ENCODE results near the gene CCL4. TPM values are rescaled to one million over a fixed set of nuclear protein-coding genes. Genes with fewer than 3 reads are reported as not detected.
"Not testable (repeated sequence)": the region's sequence is repeated elsewhere in the genome, so short reads cannot be mapped to it uniquely, and the experiment has no call there.

The CCL4 gene
- total RNA-seq, 3 donors from 2014 or later (not counting 1 experiment from before 2014, with no cell fraction given): 360 to 532 (median 476) TPM

DNA sequence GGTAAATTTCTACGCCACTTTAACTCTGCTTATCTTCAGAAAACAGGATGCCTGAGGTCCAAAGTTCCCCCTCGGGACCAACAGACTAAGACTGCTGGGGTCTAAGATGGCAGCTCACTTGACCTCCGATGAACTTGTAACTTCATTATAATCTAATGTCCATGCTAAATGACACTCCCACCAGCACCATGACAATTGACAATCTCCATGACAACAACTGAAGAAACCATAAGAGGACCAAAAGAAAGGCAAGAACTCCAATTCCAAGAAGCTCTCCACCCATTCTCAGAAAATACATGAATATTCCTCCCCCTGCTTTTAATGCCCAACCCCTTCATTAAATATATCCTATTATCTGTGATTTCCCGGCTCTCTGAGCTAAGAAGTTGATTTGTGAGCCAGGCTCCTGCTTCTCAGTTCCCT is 7.5 kb downstream of the CCL4 start:
- Histone ChIP-seq H3K36me3 (ENCODE audit: control insufficient read depth, insufficient read depth, low read length) (no peaks in the 10 kb centered on the region), H3K4me1 (ENCODE audit: control insufficient read depth, insufficient read depth, low read length) (peaks cover 32% of the 10 kb centered on the region), H3K9me3 (ENCODE audit: control insufficient read depth, insufficient read depth, low read length) (peaks cover 4% of the 10 kb centered on the region), H3K4me3 (ENCODE audit: low read length) (no peak overlapping the region), H3K27me3 (ENCODE audit: control insufficient read depth, insufficient read depth, low read length) (no peaks in the 10 kb centered on the region), H3K27ac (ENCODE audit: low read length) (no peak overlapping the region)
- intact Hi-C loops (cut with micrococcal nuclease): no loop called here
- Mint-ChIP-seq H3K9me3 (peaks cover 0 to 2% of the 10 kb centered on the region in 2 donors), H3K4me1 (peaks cover 48 to 93% of the 10 kb centered on the region in 2 donors), H3K4me3 (no peak overlapping the region), H3K27me3 (ENCODE audit: low read depth in 2 of 2) (no peaks in the 10 kb centered on the region), H3K36me3 (peaks cover 5% of the 10 kb centered on the region), H3K27ac (peak overlapping the region; percentile 28 to 45)
- TF ChIP-seq, protein P1, sequence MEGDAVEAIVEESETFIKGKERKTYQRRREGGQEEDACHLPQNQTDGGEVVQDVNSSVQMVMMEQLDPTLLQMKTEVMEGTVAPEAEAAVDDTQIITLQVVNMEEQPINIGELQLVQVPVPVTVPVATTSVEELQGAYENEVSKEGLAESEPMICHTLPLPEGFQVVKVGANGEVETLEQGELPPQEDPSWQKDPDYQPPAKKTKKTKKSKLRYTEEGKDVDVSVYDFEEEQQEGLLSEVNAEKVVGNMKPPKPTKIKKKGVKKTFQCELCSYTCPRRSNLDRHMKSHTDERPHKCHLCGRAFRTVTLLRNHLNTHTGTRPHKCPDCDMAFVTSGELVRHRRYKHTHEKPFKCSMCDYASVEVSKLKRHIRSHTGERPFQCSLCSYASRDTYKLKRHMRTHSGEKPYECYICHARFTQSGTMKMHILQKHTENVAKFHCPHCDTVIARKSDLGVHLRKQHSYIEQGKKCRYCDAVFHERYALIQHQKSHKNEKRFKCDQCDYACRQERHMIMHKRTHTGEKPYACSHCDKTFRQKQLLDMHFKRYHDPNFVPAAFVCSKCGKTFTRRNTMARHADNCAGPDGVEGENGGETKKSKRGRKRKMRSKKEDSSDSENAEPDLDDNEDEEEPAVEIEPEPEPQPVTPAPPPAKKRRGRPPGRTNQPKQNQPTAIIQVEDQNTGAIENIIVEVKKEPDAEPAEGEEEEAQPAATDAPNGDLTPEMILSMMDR (IDR thresholded peaks at IDR 0.05): no peak
- WGBS (ENCODE audit: insufficient coverage): 84% methylated on average over 4 of the region's 4 CpGs
- DNase-seq (no peak), ATAC-seq (no peak)

DNA sequence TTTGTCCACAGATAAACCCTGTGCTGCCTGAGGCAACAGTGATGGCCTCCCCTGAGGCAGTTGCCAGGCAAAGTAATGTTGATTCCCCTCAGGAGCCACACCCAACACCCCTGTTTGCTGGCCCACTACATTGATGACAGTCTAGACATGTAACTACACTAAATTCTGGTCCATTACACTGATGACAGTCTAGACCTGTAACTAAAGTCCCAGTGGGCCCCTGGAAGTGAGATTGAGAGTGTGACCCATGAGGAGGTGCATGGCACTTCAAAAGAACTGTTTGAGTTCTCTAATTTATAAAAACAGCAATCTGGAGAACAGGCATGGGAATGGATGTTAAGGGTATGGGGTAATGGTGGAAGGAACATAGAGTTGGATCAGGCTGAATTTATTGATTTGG is 8.9 kb downstream of the CCL4 start:
- H3K4me1 ChIP-seq (ENCODE audit: control insufficient read depth, insufficient read depth, low read length): peaks cover 17% of the 10 kb centered on the region
- DNase-seq (no peak), ATAC-seq (no peak)
- TF ChIP-seq, protein P1 (IDR thresholded peaks at IDR 0.05): no peak
- Mint-ChIP-seq H3K9me3 (peaks cover 0 to 2% of the 10 kb centered on the region in 2 donors), H3K27ac (no peak overlapping the region), H3K4me3 (no peak overlapping the region), H3K4me1 (peaks cover 38 to 88% of the 10 kb centered on the region in 2 donors), H3K27me3 (ENCODE audit: low read depth in 2 of 2) (no peaks in the 10 kb centered on the region), H3K36me3 (peaks cover 5% of the 10 kb centered on the region)
- H3K9me3 ChIP-seq (ENCODE audit: control insufficient read depth, insufficient read depth, low read length): peaks cover 4% of the 10 kb centered on the region
- H3K27me3 ChIP-seq (ENCODE audit: control insufficient read depth, insufficient read depth, low read length): no peaks in the 10 kb centered on the region
- no peak overlapping the region for H3K4me3 ChIP-seq (ENCODE audit: low read length)
- H3K27ac ChIP-seq (ENCODE audit: low read length): no peak overlapping the region
- intact Hi-C loops (cut with micrococcal nuclease): no loop called here
- no peaks in the 10 kb centered on the region for H3K36me3 ChIP-seq (ENCODE audit: control insufficient read depth, insufficient read depth, low read length)

DNA sequence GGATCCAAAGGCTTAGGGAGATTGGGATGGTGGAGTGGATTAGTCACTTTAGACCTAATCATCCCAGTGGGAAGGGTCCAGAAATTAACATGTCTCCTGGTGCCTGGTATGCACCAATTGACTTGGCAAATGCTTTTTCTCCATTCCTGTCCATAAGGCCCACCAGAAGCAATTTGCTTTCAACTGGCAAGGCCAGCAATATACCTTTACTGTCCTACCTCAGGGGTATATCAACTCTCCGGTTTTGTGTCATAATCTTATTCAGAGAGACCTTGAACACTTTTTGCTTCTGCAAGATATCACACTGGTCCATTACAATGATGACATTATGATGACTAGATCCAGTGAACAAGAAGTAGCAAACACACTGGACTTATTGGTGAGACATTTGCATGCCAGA is 9.5 kb downstream of the CCL4 start:
- 94% methylated on average over 1 of the region's 1 CpG for WGBS (ENCODE audit: insufficient coverage)
- H3K4me1 ChIP-seq (ENCODE audit: control insufficient read depth, insufficient read depth, low read length): peaks cover 12% of the 10 kb centered on the region
- ATAC-seq; H3K27ac Mint-ChIP-seq; H3K27me3 Mint-ChIP-seq (ENCODE audit: low read depth in 2 of 2); intact Hi-C loops (cut with micrococcal nuclease); H3K9me3 Mint-ChIP-seq; H3K4me3 Mint-ChIP-seq; DNase-seq; H3K9me3 ChIP-seq (ENCODE audit: control insufficient read depth, insufficient read depth, low read length); H3K27ac ChIP-seq (ENCODE audit: low read length); H3K36me3 ChIP-seq (ENCODE audit: control insufficient read depth, insufficient read depth, low read length); H3K36me3 Mint-ChIP-seq; H3K4me3 ChIP-seq (ENCODE audit: low read length); H3K27me3 ChIP-seq (ENCODE audit: control insufficient read depth, insufficient read depth, low read length): not testable (repeated sequence)
- peaks cover 37 to 88% of the 10 kb centered on the region in 2 donors for H3K4me1 Mint-ChIP-seq

DNA sequence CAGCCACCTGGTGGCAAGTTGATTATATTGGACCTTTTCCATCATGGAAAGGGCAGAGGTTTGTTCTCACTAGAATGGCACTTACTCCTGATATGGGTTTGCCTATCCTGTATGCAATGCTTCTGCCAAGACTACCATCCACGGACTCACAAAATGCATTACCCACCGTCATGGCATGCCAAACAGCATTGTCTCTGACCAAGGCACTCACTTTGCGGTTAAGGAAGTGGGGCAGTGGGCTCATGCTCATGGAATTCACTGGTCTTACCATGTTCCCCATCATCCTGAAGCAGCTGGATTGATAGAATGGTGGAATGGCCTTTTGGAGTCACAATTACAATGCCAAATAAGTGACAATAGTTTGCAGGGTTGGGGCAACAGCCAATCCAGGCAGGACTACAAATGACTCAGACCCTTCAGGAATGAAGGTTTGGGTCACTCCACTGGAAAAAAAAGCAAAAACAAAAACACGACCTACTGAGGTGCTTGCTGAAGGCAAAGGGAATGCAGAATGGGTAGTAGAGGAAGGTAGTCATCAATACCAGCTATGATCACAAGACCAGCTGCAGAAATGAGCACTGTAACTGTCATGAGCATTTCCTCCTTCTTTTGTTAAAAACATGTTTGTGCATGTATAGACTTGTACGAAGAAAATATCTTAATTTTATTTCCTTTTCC is 11.5 kb downstream of the CCL4 start:
- peaks cover 41 to 88% of the 10 kb centered on the region in 2 donors for H3K4me1 Mint-ChIP-seq
- H3K27ac ChIP-seq (ENCODE audit: low read length); intact Hi-C loops (cut with micrococcal nuclease); H3K27me3 ChIP-seq (ENCODE audit: control insufficient read depth, insufficient read depth, low read length); H3K36me3 ChIP-seq (ENCODE audit: control insufficient read depth, insufficient read depth, low read length); H3K36me3 Mint-ChIP-seq; H3K27ac Mint-ChIP-seq; DNase-seq; H3K27me3 Mint-ChIP-seq (ENCODE audit: low read depth in 2 of 2); H3K9me3 Mint-ChIP-seq; H3K9me3 ChIP-seq (ENCODE audit: control insufficient read depth, insufficient read depth, low read length); ATAC-seq; H3K4me3 ChIP-seq (ENCODE audit: low read length); H3K4me3 Mint-ChIP-seq; H3K4me1 ChIP-seq (ENCODE audit: control insufficient read depth, insufficient read depth, low read length): not testable (repeated sequence)
- 97% methylated on average over 4 of the region's 5 CpGs for WGBS (ENCODE audit: insufficient coverage)

DNA sequence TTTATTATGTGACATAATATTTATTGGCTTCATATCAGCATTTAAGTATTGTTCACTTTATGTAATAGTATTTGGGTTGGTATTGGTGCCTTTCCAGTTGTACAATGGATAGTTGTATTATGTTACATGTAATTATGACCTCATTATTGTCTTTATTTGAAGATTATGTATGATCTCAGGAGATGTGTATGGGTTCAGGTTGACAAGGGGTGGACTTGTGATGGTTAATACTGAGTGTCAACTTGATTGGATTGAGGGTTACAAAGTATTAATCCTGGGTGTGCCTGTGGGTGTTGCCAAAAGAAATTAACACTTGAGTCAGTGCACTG is 12.0 kb downstream of the CCL4 start:
- H3K9me3 Mint-ChIP-seq; intact Hi-C loops (cut with micrococcal nuclease); H3K27ac Mint-ChIP-seq; H3K9me3 ChIP-seq (ENCODE audit: control insufficient read depth, insufficient read depth, low read length); H3K27me3 ChIP-seq (ENCODE audit: control insufficient read depth, insufficient read depth, low read length); H3K4me3 ChIP-seq (ENCODE audit: low read length); DNase-seq; H3K4me3 Mint-ChIP-seq; H3K4me1 ChIP-seq (ENCODE audit: control insufficient read depth, insufficient read depth, low read length); H3K36me3 Mint-ChIP-seq; H3K27ac ChIP-seq (ENCODE audit: low read length); H3K27me3 Mint-ChIP-seq (ENCODE audit: low read depth in 2 of 2); ATAC-seq; H3K36me3 ChIP-seq (ENCODE audit: control insufficient read depth, insufficient read depth, low read length): not testable (repeated sequence)
- peaks cover 41 to 88% of the 10 kb centered on the region in 2 donors for H3K4me1 Mint-ChIP-seq
